Activated gamma-delta T cell (primary cell): ENCODE measurements around the gene RBM10.

Experiments used
- DNase-seq: peaks from one replicate; lab custom pipeline; 2025; lab: John Stamatoyannopoulos, UW

The RBM10 gene

DNA sequence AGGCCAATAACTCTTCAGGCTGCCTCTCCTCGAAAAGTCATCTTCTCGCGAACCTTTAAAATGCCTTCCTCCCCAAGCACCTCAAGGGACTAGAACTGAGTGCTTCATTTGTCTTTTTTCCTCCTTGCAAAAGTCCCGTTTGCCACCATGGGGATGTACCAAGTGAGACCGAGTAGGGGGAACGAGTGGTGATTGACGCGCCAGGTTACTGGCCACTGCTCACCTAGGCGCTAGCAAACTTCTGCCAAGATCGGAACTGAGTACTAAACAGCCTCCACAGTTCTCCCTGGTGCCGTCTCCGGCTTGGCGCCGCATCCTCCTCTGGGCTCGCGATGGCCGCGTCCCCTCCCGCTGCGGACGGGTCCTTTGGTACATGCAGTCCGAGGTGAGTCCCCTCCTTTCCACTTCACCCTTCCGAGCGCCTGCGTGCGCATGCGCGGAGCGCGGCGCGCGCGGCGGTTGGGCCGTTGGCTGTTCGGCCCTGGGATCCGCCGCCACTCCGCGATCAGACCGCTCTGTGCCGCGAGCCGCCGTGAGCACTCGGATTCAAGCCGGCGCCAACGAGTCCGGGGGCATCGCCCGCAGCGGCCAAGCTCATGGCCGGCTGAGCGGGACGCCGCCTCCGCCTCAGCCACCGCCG is 73.4 kb downstream of the RBM10 start, which contains the start of gene CDK16:
TSS of gene CDK16 (plus strand) at position 402 of the 640 bp plus-strand sequence. CDS start 4,877 bp downstream, outside the sequence.
- peak; percentile 75 for DNase-seq

DNA sequence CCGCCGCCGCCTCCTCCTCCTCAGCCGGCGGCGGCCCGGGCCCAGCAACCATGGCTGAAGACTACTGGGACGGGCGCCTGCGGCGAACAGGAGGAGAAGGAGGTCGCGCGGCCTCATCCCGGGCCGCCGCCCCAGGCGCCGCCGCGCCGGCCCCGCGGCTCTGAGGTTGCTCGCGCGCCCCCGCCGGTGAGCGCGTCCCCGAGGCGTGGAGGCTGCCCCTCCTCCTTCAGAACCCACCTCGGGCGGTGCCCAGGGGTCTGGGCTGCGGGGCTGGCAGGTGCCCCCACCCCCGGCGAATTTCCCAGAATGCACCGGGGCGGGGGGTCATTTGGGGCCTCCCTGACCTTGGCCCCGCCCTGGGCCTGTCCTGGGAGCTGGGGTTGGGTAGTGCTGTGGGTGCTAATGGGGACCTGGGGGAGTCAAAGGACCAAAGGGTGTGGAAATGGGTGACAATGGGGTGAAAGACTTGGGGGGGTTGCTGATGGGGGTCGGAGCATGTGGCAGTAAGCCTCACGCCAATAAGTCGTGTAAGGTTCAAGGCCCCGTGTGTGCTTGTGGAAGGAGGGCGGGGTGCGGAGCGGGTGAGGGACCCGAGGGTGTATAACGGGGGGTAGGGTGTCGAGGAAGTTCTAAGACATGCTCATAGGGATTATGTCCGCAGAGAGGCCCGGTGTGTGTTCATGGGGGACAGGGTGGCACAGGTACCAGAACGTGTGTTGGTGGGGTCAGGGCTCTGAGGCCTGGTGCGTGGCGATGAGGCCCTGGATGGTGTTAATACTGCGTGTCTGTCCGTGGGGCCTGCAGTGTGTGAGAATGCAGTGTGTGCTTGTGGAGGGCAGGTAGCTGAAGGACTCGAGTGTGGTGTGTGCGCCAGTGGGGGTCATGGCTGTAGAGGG is 74.1 kb downstream of the RBM10 start:
- DNase-seq = peak; percentile 44

DNA sequence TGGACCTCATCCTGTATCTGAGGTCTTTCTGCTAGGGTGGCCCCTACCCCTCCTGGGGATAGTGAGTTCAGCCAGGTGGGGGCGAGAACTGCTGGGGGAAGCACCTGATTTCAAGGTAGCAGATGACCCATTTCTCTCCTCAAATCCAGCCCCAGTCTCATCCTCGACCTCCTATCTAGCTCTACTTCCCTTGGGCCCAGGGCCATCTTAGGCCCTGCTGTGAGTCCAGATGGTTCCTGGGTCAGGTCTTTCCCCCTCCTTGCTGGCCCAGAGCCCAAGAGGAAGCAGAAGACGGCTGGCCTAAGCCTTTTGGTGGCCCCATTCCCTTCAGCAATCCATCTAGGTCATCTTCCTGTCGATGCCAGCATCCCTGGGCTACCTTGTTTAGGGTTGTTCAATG is 76.7 kb downstream of the RBM10 start:
- no peak for DNase-seq

DNA sequence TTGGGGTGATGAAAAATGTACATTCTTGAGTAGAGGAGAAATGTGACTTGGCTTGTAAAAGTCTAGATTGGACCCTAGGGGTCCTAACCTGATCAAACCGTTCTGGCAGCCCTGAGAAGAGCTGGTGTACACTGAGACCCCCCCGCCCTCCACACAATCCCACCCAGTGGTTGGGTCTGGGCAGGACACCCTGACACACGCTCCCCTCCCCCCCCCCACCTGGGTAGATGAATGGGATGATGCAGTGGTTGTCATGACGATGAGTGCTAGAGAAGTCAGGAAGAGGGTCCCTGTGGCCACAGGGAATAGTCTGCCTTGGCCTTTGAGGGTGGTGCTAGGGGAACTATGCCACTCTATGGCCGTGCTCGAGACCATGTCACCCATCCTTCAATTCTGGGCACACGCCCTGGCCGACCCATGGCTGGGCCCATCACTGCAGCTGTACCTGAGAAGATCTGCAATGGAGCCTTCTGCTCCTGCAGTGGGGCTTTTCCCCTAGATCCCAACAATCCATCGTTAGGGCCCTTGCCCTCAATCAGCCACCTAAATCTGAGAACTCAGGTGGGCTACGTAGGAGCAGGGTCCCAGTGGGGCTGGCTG is 77.8 kb downstream of the RBM10 start:
- DNase-seq = no peak

DNA sequence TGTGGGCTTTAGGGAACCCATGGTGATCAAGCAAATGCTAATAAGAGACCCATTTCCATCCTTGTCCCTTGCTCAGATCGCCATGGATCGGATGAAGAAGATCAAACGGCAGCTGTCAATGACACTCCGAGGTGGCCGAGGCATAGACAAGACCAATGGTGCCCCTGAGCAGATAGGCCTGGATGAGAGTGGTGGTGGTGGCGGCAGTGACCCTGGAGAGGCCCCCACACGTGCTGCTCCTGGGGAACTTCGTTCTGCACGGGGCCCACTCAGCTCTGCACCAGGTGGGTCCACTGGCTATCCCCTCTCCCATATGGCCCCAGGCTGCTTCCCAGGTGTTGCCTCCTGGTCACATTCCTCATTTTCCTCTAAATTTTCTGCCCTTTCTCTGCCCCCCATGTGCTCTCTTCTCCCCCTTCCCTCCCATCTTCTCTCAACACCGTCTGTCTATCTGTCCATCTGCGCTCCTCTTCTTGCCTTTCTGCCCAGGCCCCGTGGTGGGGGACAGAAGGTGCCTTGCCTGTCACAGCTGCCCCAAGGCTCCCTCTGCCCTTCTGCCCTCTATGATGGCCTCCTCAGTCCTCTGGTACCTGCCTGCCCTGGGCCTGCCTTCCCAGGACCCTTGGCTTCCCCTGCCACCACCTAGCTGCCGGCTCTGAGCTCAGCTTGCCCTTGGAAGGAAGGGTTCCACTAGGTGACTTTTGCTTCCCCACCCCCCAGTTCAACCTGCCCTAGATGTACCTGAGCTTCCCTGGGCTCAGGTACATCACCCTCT is 78.6 kb downstream of the RBM10 start:
- no peak for DNase-seq

DNA sequence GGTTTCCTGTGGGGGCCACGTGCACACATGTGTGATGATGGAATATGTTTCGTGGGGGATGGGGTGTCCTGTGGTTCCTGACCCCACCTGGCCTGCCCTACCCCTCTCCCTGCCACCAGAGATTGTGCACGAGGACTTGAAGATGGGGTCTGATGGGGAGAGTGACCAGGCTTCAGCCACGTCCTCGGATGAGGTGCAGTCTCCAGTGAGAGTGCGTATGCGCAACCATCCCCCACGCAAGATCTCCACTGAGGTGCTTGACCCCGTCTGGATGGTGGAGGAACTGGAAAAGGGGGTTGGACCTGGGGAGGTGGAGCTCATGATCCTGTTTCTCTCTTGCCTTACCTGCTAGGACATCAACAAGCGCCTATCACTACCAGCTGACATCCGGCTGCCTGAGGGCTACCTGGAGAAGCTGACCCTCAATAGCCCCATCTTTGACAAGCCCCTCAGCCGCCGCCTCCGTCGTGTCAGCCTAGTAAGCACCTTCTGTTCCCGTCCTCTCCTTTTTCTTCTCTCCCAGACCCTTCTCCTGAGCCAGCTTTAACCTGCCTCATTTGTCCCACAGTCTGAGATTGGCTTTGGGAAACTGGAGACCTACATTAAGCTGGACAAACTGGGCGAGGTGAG is 79.4 kb downstream of the RBM10 start:
- DNase-seq = no peak

DNA sequence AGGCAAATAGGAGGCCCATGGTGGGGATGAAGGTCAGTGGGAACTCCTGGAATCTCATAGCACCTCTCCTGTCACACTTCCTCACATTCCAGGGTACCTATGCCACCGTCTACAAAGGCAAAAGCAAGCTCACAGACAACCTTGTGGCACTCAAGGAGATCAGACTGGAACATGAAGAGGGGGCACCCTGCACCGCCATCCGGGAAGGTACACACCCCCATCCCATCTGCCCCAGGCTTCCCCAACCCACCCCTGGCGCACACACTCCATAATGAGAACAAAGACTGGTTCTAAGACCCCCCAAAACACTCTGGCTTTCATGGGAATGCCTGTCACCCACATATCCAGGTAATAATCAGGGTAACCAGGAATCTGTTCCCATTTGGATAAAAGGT is 79.9 kb downstream of the RBM10 start:
- no peak for DNase-seq

DNA sequence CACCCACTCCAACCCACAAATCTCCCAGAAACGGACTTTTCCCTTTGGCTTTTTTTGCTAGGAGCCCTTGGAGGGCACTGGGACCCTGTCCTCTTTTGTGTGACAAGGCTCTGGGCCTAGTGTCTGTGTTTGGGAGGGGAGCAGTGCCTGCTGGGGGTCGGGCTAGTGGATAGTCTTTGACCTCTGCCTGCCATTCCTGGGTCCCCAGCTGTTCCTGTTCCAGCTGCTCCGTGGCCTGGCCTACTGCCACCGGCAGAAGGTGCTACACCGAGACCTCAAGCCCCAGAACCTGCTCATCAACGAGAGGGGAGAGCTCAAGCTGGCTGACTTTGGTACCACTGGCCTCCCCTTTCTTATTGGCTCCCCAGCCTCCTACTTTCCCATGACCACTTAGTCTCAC is 81.0 kb downstream of the RBM10 start:
- DNase-seq = no peak

DNA sequence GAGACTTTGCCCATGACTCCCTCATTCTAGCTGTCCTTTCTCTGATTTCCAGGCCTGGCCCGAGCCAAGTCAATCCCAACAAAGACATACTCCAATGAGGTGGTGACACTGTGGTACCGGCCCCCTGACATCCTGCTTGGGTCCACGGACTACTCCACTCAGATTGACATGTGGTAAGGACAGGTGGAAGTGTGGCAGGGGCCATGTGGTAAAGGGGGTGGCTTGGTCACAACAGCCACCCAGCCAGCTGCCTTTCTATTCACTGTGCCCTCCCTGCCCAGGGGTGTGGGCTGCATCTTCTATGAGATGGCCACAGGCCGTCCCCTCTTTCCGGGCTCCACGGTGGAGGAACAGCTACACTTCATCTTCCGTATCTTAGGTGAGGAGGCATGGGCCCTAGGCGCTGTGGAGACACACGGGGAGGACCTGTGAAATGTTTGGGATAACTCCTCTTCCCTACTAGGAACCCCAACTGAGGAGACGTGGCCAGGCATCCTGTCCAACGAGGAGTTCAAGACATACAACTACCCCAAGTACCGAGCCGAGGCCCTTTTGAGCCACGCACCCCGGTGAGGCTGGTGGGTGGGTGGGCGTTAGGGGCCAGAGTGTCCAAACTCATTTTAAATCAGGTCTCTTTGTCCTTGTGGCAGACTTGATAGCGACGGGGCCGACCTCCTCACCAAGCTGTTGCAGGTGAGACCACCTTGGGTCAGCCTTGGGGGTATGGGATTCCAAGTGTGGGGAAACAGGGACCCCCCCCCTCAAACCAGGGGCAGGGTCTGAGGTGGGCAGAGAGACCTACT is 81.7 kb downstream of the RBM10 start:
- DNase-seq = no peak

DNA sequence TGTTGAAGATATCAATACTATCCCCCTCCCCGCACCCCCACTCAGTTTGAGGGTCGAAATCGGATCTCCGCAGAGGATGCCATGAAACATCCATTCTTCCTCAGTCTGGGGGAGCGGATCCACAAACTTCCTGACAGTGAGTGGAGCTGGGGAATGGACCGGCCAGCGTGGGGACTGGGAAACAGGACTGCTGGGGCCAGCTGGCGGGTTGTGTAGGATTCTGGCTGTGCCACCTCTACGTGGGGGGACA is 82.2 kb downstream of the RBM10 start:
- no peak for DNase-seq

DNA sequence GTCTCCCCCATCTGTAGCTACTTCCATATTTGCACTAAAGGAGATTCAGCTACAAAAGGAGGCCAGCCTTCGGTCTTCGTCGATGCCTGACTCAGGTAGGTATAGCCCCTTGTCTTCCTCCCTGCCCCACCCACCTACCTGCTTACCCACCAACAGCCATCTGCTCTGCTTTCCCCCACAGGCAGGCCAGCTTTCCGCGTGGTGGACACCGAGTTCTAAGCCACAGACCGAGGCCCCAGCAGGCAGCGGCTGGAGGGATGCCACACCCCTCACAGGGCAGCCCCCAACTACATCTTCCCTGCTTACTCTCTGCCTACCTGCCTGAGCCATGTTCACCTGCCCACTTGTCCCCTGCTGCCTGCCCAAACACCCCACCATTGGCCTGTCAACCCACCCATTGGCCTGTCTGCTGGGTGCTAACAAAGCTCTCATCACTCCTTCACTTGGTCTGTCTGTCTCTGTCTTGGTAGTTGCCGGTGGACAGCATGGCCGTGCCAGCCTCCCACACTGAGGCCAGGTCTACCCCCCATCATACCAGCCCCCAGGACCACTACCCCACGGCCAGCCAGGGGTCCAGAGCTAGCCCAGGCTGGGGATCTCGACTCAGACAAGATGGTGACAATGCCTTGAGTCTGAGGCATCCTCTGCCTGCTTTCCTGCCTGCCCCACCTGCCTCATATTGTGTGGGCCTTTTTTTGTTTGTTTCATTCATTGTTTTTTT is 83.7 kb downstream of the RBM10 start:
- no peak for DNase-seq

DNA sequence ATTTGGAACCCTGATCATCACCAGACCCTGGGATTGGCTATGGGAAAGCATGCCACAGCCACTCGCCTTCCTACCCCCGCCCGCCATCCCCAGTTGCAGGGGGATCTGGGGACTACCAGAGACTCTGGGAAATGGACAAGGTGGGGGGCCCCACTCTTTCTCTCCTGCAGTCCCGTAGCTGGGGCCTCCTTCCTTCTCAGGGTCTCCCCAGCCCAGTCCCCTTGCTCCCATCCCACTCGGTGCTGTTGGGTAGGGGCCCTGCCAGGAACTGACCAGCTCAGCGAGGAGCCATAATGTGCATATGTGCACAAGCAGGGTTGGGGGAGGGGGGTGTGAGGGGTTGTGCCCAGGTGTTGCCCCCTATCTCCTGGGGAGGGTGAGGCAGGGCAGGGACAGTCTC is 84.4 kb downstream of the RBM10 start:
- DNase-seq = no peak

DNA sequence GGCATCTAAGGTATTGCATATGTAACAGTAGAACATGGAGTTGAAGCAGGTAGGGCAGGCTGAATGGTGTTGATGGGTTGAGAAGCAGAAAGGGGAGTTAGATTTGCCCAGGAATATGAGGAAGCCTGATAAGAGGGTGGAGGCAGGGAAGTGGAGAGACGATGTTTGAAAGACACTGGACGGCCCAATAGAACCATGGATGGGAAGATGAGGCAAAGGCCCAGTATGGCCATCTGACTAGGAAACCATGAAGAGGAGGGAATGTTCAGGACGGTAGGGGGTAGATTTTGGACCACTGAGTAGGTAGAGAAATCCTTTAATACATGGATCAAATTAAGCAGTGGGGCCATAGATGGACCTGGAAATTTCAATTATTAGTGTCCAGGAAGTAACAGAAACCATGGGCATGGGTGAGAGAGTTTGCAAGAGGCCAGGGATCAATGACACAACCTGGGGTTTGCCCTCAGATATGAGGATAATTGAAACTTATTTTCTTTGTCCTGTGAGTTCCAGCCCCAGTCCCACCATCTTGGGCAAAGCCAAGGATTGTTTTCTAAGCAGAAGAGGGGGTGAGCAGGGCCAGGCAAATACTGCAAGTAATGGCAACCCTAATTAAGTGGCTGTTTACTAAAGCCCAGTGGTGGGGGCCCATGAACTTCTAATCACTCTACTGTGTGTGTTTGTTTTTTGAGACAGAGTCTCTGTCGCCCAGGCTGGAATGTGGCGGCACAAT is 85.3 kb downstream of the RBM10 start:
- DNase-seq = no peak

DNA sequence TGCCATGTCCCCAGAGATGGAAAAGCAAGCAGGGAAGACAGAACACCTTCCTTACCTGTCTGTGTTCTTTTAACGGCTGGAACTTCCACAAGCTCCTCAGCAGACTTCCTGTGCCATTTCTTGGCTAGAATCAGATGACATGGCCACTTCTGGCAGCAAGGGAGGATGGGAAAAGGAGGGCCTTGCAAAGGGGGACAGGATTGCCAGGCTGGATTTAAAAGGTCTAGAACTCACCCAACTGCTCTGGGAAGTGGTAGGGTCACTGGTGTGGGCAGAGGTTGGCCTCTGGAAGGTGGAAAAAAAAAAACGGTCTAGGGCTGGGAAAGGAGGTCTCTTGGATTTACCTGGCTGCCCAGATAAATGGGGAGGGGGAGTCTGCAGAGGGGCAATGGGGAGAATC is 86.1 kb downstream of the RBM10 start:
- DNase-seq = no peak

DNA sequence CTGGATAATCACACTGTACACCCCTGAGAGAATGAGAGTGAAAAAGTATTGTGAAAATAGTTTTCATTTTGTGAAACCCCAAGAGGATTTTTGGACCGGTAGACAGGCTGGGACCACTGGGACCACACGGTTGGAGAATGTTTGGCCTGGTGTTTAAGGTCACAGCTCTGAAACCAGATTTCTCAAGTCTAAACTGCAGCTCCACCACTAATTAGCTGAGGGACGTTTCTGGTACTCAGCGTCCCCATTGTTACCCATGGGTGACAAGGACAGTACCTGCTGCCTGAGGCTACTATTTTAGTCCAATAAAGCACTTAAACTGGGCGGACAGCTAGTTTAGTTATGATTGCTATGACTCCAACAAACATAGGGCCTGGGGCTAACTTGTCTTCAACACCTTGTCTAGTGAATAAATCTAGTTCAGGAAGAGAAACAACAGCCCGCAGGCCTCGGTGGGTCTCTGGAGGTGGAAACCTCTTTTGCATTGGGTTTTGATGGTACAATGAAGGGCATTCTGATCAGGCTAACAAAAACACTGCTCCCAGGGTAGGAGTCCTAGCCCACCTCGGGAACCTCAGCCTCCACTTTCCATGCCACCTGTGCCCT is 87.3 kb downstream of the RBM10 start:
- DNase-seq = no peak

DNA sequence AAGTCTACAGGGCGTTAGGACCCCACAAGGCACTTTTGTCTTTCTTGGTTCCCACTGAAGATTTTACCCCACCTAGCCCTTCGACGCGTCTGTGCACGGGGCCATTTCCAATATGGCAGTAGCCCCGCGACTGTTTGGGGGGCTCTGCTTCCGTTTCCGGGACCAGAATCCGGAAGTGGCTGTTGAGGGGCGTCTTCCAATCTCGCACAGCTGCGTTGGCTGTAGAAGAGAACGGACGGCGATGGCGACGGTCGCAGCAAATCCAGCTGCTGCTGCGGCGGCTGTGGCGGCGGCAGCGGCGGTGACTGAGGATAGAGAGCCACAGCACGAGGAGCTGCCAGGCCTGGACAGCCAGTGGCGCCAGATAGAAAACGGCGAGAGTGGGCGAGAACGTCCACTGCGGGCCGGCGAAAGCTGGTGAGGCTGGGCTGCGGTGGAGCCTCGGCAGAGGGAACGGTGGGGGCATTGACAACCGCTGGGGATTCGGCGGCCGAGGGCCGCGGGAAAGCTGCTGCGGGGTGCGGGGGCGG is 87.8 kb downstream of the RBM10 start, which contains the start of gene USP11:
TSS of gene USP11 (plus strand) at position 207 of the 530 bp plus-strand sequence. CDS start at position 242, 35 bp downstream.
- DNase-seq = no peak

DNA sequence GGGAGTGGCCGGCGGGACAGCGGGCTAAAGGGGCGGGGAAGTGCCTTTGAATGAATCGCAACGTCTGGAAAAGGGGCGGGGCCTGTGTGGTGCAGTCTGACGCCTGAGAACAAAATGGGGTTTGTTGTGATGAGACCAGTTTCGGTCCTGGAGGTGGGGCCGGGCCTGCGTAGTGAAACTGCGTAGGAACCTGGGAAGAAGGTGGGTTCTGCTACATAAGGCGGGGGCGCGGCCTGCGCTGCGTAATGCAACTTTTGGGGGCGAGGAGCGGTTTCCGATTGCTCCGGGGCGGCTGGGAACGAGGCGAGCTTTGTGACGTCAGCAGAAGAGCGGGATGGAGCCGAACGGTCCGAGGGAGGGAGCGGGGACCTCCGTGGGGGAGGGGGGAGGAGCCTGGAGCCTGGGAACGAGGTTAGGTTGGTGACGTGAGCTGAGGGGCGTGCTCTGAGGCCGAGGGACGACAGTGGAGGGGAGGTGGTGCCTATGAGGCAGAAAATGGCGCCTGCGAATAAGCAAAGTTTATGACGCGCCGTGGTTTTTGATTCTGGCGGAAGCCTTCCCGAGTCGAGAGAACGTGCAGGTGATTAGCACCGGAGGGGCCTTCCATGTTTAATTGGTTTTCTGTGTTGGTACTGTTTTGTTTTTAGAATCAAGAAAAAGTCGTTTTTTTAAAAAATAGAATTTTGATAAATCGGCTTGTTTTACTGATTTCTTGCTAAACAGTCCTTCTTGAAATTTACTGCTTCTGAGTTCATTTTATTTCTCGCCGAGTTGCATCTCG is 88.5 kb downstream of the RBM10 start:
- DNase-seq = peak; percentile 86

DNA sequence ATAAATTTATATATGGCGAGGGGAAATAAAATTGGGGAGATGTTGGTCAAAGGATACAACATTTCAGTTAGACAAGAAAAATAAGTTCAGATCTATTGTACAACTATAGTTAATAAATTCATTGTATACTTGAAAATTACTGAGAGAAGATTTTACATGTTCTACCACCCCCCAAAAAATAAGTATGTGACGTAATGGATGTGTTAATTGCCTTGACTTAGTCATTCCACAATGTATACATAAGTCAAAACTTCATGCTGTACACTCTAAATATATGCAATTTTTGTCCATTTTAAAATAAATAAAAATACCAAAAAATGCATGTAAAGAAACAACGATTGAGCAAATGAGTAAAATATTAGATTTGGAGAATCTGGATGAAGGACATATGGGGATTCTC is 89.6 kb downstream of the RBM10 start:
- DNase-seq = no peak
